Psoas muscle (tissue), 8 donors: ENCODE data around the gene ACAA1. TPM values are rescaled to one million over a fixed set of nuclear protein-coding genes. Genes with fewer than 3 reads are reported as not detected.

Experiments
- ATAC-seq, 4 donors: fragments of 200-7000 bp; cut with Tn5 transposase; one replicate each; pipeline ENCODE4 v1.9.1; 2020; ENCODE audit warnings: moderate library complexity in 3 of 4, mild to moderate bottlenecking in 2 of 4
- DNase-seq, 2 donors: peaks; one replicate each; pipeline ENCODE4 v3.0.0-alpha.2; 2020
- H3K27ac ChIP-seq: fragments of 200-600 bp; one replicate; pipeline ENCODE4 v1.8.0; 2022
- H3K27me3 ChIP-seq, 3 donors: fragments of 200-600 bp in 1 of 3; one replicate each; pipeline versions ENCODE4 v1.6.1 to v1.8.0; 2013 to 2022; ENCODE audit warnings: low read length in 2 of 3, mild to moderate bottlenecking in 2 of 3, moderate library complexity in 1 of 3; ENCODE audit not compliant: insufficient read depth in 3 of 3
- H3K36me3 ChIP-seq, 2 donors: fragments of 200-600 bp in 1 of 2; one replicate each; pipeline versions ENCODE4 v1.6.1 to v1.8.0; 2013 to 2022; ENCODE audit warnings: low read depth in 1 of 2, mild to moderate bottlenecking in 1 of 2, moderate library complexity in 1 of 2; ENCODE audit not compliant: insufficient read depth in 1 of 2
- H3K4me1 ChIP-seq: fragments of 200-600 bp; one replicate; pipeline ENCODE4 v1.8.0; 2022
- H3K4me3 ChIP-seq: fragments of 200-600 bp; one replicate; pipeline ENCODE4 v1.8.0; 2022; ENCODE audit warnings: mild to moderate bottlenecking
- H3K9me3 ChIP-seq: fragments of 200-600 bp; one replicate; pipeline ENCODE4 v1.8.0; 2022
- WGBS, 3 donors: extraction: QIAGEN DNeasy Blood & Tissue Kit; methylation state at CpG; one replicate each; pipeline versions ENCODE4 v1.1.6 to v1.1.7; 2013; 5-methylcytosine and 5-hydroxymethylcytosine counted together
- intact Hi-C, 2 donors: fragments of 100-400 bp; cut with DNase I; formaldehyde crosslinking; loops; one replicate each; pipeline versions ENCODE4 v1.11.0 to v1.14.2; 2022
- polyA plus RNA-seq, 3 donors: library from polyadenylated mRNA; stranded (reverse); fragments of 200-250 nt; gene quantifications; one replicate each; pipeline ENCODE4 v1.2.3, GENCODE V29; 2013
- total RNA-seq, 4 donors: library from RNA; stranded (reverse); fragmentation: NEBNext Ultra II Directional in 2 of 4; extraction: Animal tissue kit (Norgen Biotek cat#: 25700) in 2 of 4; gene quantifications; one replicate each; pipeline versions ENCODE4 v1.2.1 to v1.2.4, GENCODE V29; 2021 to 2023
- TF ChIP-seq, protein P1 (sequence below): fragments of 200-600 bp; IDR thresholded peaks from one replicate; pipeline ENCODE4 v1.8.0; 2022; ENCODE audit warnings: antibody characterized with exemption
- donor health status: healthy with polysubstance abuse.
- donor health status: DM: no; HTN: no; CAD: no; lungs with moderate emphysema.
- donor health status: Bipolar disorder and iron deficiency.
- donor health status: healthy.
- donor health status: DM: yes; HTN: yes; CAD: no.
- donor health status: DM: no; HTN: no; CAD: no.
- donor health status: DM: no; HTN: no; CAD: no.
- donor health status: DM: yes; HTN: yes; CAD: no.

ACAA1 gene
- total and polyA plus RNA-seq, 7 donors: 23.6 to 52.2 (median 34.9) TPM

DNA sequence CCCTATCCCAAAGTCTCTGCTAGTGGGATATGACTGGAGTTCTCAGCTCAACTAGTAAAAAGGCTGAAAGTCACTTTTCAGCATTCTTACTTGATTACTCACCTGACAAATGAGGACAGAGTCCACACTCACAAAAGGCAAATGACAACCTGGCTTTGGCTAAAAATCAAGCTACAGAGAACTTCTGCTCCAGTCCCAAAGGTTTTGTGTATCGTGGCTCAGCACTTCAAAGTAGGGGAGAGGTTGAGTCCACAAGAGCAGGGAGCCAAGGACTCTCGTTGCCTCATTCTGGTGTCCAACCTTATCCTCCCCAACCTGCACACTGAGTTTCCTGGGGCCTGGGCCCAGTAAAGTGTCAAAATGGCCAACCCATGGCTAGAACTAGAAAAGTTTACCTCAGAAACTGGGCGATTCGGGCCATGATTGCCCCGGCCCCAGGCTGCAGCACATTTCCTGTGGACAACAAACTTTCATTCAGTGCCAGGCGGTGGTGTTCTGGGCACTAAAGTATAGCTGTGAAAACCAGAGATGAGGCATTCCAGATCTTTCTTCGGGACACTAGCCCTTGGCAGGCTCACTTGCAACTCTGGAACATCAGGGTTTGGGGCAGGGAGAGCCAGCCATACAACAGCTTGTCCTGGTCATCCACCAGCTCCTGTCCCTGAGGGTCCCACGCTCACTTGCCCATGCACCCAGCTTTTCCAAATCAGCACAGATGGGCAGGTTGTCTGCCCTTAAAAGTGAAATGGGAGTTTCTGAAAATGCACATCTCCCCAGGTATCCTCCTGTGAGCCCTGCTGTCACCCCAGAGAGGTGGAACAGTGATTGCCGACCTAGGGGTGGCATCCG is 3.1 kb downstream of the ACAA1 start:
- intact Hi-C loops: loop anchor here in 1 of 2 donors (10.0 kb wide), 1 partner anchor 321 kb away; the partner anchor contains the start of gene ACVR2B
- ATAC-seq (no peak), DNase-seq (no peak)
- TF ChIP-seq, protein P1, sequence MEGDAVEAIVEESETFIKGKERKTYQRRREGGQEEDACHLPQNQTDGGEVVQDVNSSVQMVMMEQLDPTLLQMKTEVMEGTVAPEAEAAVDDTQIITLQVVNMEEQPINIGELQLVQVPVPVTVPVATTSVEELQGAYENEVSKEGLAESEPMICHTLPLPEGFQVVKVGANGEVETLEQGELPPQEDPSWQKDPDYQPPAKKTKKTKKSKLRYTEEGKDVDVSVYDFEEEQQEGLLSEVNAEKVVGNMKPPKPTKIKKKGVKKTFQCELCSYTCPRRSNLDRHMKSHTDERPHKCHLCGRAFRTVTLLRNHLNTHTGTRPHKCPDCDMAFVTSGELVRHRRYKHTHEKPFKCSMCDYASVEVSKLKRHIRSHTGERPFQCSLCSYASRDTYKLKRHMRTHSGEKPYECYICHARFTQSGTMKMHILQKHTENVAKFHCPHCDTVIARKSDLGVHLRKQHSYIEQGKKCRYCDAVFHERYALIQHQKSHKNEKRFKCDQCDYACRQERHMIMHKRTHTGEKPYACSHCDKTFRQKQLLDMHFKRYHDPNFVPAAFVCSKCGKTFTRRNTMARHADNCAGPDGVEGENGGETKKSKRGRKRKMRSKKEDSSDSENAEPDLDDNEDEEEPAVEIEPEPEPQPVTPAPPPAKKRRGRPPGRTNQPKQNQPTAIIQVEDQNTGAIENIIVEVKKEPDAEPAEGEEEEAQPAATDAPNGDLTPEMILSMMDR: no peak
- Histone ChIP-seq H3K36me3 (peaks cover 9 to 67% of the 10 kb centered on the region in 2 donors), H3K27ac (no peak overlapping the region), H3K4me3 (no peak overlapping the region), H3K9me3 (no peaks in the 10 kb centered on the region), H3K27me3 (no peaks in the 10 kb centered on the region), H3K4me1 (peaks cover 13% of the 10 kb centered on the region)
- WGBS, 3 donors: 85 to 86% (median 86%) methylated on average over 10 of the region's 10 CpGs

DNA sequence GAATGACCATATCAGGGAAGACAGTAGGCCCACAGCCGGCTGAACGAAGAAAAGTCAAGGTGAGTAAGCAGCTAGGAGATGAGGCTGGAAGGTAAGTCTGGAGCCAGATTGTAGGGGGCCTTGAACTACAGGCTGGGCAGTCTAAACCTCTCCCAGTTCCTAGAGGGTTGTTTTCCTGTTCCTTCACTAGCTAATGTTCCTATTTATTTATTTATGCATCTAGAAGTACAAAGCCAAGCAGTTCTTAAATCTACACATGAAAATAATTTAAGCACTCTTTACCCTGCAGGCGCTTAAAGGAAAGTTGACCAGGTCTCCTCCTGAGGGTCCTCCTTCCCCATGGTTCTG is 3.7 kb downstream of the ACAA1 start:
- peaks cover 9 to 73% of the 10 kb centered on the region in 2 donors for H3K36me3 ChIP-seq
- WGBS, 3 donors: 92 to 97% (median 93%) methylated on average over 3 of the region's 3 CpGs
- TF ChIP-seq, protein P1: no peak
- ATAC-seq: no peak
- H3K27me3 ChIP-seq: no peaks in the 10 kb centered on the region
- H3K4me3 ChIP-seq: no peak overlapping the region
- H3K27ac ChIP-seq: no peak overlapping the region
- intact Hi-C loops: loop anchor here in 1 of 2 donors (10.0 kb wide), 1 partner anchor 322 kb away; the partner anchor contains the start of gene ACVR2B
- H3K9me3 ChIP-seq: no peaks in the 10 kb centered on the region
- DNase-seq: no peak
- peaks cover 13% of the 10 kb centered on the region for H3K4me1 ChIP-seq

DNA sequence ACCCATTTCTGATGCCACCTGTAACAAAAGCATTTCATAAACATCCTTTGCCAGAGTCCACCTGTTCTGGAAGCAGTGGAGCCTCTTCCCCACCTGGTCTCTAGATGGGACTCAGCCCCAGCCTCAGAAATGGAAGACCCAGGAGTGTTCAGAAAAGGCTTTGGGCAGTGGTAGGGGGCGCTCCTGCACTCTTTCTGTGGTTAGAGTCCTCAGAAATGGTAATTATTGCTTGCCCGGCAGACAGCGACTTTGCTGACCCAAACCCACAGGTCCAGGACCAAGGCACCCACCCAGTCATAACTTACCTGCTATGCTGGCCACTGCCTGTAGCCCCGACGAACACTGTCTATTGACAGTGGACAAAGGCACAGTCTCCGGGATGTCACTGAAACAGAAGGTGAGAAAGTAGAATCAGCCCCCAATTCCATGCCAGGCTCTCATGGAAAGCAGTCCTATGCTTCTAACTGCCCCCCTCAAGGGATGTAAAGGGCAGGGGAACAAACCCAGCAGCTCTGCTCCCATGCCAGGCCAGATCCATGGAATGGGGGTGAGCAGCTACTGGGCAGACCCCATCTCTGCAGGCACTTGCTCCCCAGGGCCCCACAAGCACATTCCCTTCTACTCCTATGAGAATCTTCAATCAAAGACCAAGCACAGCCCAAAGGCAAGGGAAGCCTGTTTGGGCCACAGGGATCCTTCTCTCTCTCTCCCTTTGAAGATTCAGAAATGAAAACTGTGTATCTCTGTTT is 5.1 kb downstream of the ACAA1 start:
- DNase-seq (no peak), ATAC-seq (peak in 1 of 4 donors; percentile 36)
- Histone ChIP-seq H3K36me3 (peaks cover 14 to 87% of the 10 kb centered on the region in 2 donors), H3K4me1 (peaks cover 13% of the 10 kb centered on the region), H3K9me3 (no peaks in the 10 kb centered on the region), H3K4me3 (no peak overlapping the region), H3K27ac (no peak overlapping the region), H3K27me3 (no peaks in the 10 kb centered on the region)
- intact Hi-C loops: loop anchor here in 1 of 2 donors (10.0 kb wide), 1 partner anchor 323 kb away; the partner anchor contains the start of gene ACVR2B
- 64 to 68% (median 66%) methylated on average over 6 of the region's 6 CpGs for WGBS, 3 donors
- TF ChIP-seq, protein P1: peak; percentile 8

- peaks cover 7% of the 10 kb centered on the region for H3K4me1 ChIP-seq
- intact Hi-C loops: loop anchor here in 1 of 2 donors (10.0 kb wide), 1 partner anchor 324 kb away; the partner anchor contains the start of gene ACVR2B
Observed at GRCh38 chr3:38130631-38131065, 6.3 kb downstream of the ACAA1 start.

More at GRCh38 chr3:38130631-38131065, 6.3 kb downstream of the ACAA1 start:
- DNase-seq (no peak), ATAC-seq (no peak)
- H3K27me3 ChIP-seq: no peaks in the 10 kb centered on the region
- no peaks in the 10 kb centered on the region for H3K9me3 ChIP-seq
- TF ChIP-seq, protein P1: no peak
- 44 to 57% (median 54%) methylated on average over 3 of the region's 3 CpGs for WGBS, 3 donors
- H3K4me3 ChIP-seq: no peak overlapping the region
- peaks cover 14 to 98% of the 10 kb centered on the region in 2 donors for H3K36me3 ChIP-seq
- no peak overlapping the region for H3K27ac ChIP-seq
